A673 (cell line): ENCODE data around the gene DCAF12L1. TPM values are rescaled to one million over a fixed set of nuclear protein-coding genes. Genes with fewer than 3 reads are reported as not detected.

ENCODE experiments used
- BruUV-seq: library from RNA; stranded (reverse); fragments of 400-500 nt; replicated peaks from 2 replicates; lab custom pipeline; 2021; lab: Mats Ljungman, UMichigan
- CTCF ChIA-PET: fragments of 300-600 bp; sonication (Branson Sonifier 250); formaldehyde crosslinking; loops from one replicate; lab custom pipeline; 2022; ENCODE audit warnings: antibody characterized with exemption; lab: Charles Lee
- POLR2A ChIA-PET: fragments of 300-600 bp; sonication (Branson Sonifier 250); formaldehyde crosslinking; loops from one replicate; lab custom pipeline; 2022; ENCODE audit warnings: antibody characterized with exemption; ENCODE audit not compliant: low non-redundant PET; lab: Charles Lee
- DNase-seq: peaks from one replicate; pipeline ENCODE4 v3.0.0-alpha.2; 2015; ENCODE audit warnings: low spot score
- H3K27ac ChIP-seq: fragments of 200-600 bp; sonication (generic); 2 replicates; pipeline ENCODE4 v1.5.1; 2016; ENCODE audit warnings: mixed run types, low read depth, mild to moderate bottlenecking, mixed read lengths, antibody characterized with exemption, low read length; ENCODE audit not compliant: poor library complexity, severe bottlenecking
- H3K27me3 ChIP-seq: fragments of 200-600 bp; sonication (generic); replicated peaks from 2 replicates; pipeline ENCODE4 v1.6.1; 2017; ENCODE audit warnings: mixed run types, low read depth, mild to moderate bottlenecking, mixed read lengths, antibody characterized with exemption, low read length; ENCODE audit not compliant: insufficient read depth, poor library complexity
- H3K36me3 ChIP-seq: fragments of 200-600 bp; sonication (generic); 2 replicates; pipeline ENCODE4 v1.6.1; 2016; ENCODE audit warnings: mixed run types, mild to moderate bottlenecking, mixed read lengths, antibody characterized with exemption, low read length; ENCODE audit not compliant: insufficient read depth, poor library complexity, severe bottlenecking
- H3K4me1 ChIP-seq: fragments of 200-600 bp; sonication (generic); 2 replicates; pipeline ENCODE4 v1.6.1; 2017; ENCODE audit warnings: mixed run types, mild to moderate bottlenecking, mixed read lengths, antibody characterized with exemption, low read length; ENCODE audit not compliant: insufficient read depth, poor library complexity, severe bottlenecking
- H3K4me3 ChIP-seq: fragments of 200-600 bp; sonication (generic); 2 replicates; pipeline ENCODE4 v1.5.1; 2016; ENCODE audit warnings: low read depth, mixed run types, mild to moderate bottlenecking, mixed read lengths, low read length; ENCODE audit not compliant: poor library complexity, severe bottlenecking
- H3K9me3 ChIP-seq: fragments of 200-600 bp; sonication (generic); 2 replicates; pipeline ENCODE4 v1.6.1; 2016; ENCODE audit warnings: mixed run types, low read depth, mild to moderate bottlenecking, mixed read lengths, antibody characterized with exemption, low read length; ENCODE audit not compliant: poor library complexity, severe bottlenecking
- CTCF ChIP-seq: fragments of 300-800, 200-600 bp; sonication (generic); conservative IDR thresholded peaks from 2 replicates; pipeline ENCODE4 v1.5.1; 2017; ENCODE audit warnings: low read depth, mild to moderate bottlenecking, antibody characterized with exemption, low read length, moderate library complexity, mixed read lengths
- EZH2 ChIP-seq: fragments of 200-600 bp; sonication (generic); IDR thresholded peaks from 2 replicates; pipeline ENCODE4 v1.6.1; 2017; ENCODE audit warnings: borderline replicate concordance, low read depth, mild to moderate bottlenecking, mixed read lengths, antibody characterized with exemption, low read length; ENCODE audit not compliant: poor library complexity, severe bottlenecking
- intact Hi-C: fragments of 100-400 bp; cut with micrococcal nuclease; formaldehyde crosslinking; loops from one replicate; pipeline ENCODE4 v1.10.0; 2022; ENCODE audit not compliant: unreplicated experiment
- total RNA-seq: library from RNA; stranded (reverse); gene quantifications from 2 replicates; pipeline ENCODE4 v1.2.3, GENCODE V29; 2021

DCAF12L1 gene
- total RNA-seq, 1 experiment from 2014 or later = not detected

GRCh38 chrX:126550816-126551215 lies 1.8 kb downstream of the DCAF12L1 start:
- Histone ChIP-seq H3K9me3 (no peaks in the 10 kb centered on the region), H3K4me3 (no peak overlapping the region), H3K27me3 (no peaks in the 10 kb centered on the region), H3K36me3 (no peaks in the 10 kb centered on the region), H3K4me1 (no peaks in the 10 kb centered on the region), H3K27ac (no peak overlapping the region)
- BruUV-seq = no TSS peak
- ChIA-PET CTCF (no interaction called here), POLR2A (no interaction called here)
- intact Hi-C loops = no loop called here
- no peak for DNase-seq
- TF ChIP-seq EZH2 (no peak), CTCF (no peak)

- intact Hi-C loops = no loop called here
- no peak for TF ChIP-seq CTCF
- TF ChIP-seq EZH2 = no peak
- no TSS peak for BruUV-seq
- ChIA-PET CTCF (no interaction called here), POLR2A (no interaction called here)
- H3K27me3 ChIP-seq = no peaks in the 10 kb centered on the region
- no peaks in the 10 kb centered on the region for H3K4me1 ChIP-seq
- no peaks in the 10 kb centered on the region for H3K9me3 ChIP-seq
- no peak for DNase-seq
- no peaks in the 10 kb centered on the region for H3K36me3 ChIP-seq
- H3K27ac ChIP-seq = no peak overlapping the region
- no peak overlapping the region for H3K4me3 ChIP-seq
Observed at GRCh38 chrX:126509923-126510322, 42.7 kb downstream of the DCAF12L1 start.
